Fibroblast of skin of abdomen (primary cell): ENCODE data around the gene BTBD19.
"Not testable (repeated sequence)": the region's sequence is repeated elsewhere in the genome, so short reads cannot be mapped to it uniquely, and the experiment has no call there.

Experiments used
- DNase-seq: peaks from one replicate; pipeline ENCODE4 v3.0.0-alpha.2; 2013

BTBD19 gene

GRCh38 chr1:44787506-44787905 lies 20.8 kb upstream of the BTBD19 start:
- DNase-seq, result no peak

GRCh38 chr1:44788120-44788860 lies 20.0 kb upstream of the BTBD19 start, which contains the start of gene BEST4:
Gene BEST4 (minus strand): TSS chr1:44788170. CDS start chr1:44787705, 465 bp downstream.
- no peak for DNase-seq

- DNase-seq, result no peak
Observed at GRCh38 chr1:44790968-44791801, 17.1 kb upstream of the BTBD19 start.

GRCh38 chr1:44792736-44793502 lies 15.4 kb upstream of the BTBD19 start:
- DNase-seq, result no peak

GRCh38 chr1:44797886-44798285 lies 10.4 kb upstream of the BTBD19 start:
- DNase-seq, result not testable (repeated sequence)

GRCh38 chr1:44798481-44799365 lies 9.6 kb upstream of the BTBD19 start:
- DNase-seq, result no peak

- peak; percentile 98 for DNase-seq
Observed at GRCh38 chr1:44799770-44800584, 8.3 kb upstream of the BTBD19 start, which contains the start of gene PLK3. Gene PLK3 (plus strand): TSS chr1:44800377. CDS start chr1:44800464, 87 bp downstream.

DNA sequence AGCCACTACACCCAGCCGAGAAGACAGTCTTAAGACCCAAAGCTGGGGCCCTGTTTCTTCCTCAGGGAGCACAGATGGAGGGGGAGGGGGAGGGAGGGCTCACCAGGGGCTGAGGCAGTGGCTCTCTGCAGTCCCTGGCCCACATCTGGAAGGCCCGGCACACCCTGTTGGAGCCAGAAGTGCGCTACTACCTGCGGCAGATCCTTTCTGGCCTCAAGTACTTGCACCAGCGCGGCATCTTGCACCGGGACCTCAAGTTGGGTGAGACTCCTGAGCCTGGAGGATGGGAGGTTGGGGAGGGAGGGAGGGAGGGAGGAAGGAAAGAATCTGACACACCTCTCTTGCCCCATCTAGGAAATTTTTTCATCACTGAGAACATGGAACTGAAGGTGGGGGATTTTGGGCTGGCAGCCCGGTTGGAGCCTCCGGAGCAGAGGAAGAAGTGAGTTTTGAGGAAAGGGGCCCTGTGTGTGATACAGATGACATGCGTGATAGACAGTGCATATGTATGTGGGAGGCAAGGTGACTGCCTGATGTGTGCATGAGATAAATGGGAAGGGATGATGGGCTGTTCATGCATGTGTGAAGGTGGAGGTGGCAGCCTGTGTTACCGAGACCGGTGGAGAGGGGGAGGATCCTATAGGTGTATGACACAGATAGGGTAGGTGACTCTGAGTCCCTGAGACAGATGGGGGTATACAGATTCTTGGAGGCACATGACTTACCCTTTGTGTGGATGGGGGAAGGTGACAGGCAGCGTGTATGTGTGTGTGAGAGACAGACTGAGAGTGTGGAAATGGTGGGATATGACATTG lies 6.6 kb upstream of the BTBD19 start:
- no peak for DNase-seq

- DNase-seq, result no peak
Observed at GRCh38 chr1:44802306-44803061, 5.8 kb upstream of the BTBD19 start.

GRCh38 chr1:44803062-44803311 lies 5.3 kb upstream of the BTBD19 start:
- DNase-seq, result no peak

- DNase-seq, result no peak
Observed at GRCh38 chr1:44803312-44804095, 4.8 kb upstream of the BTBD19 start.

GRCh38 chr1:44805311-44806024 lies 2.9 kb upstream of the BTBD19 start:
- no peak for DNase-seq

- no peak for DNase-seq
Observed at GRCh38 chr1:44806025-44806703, 2.2 kb upstream of the BTBD19 start.

GRCh38 chr1:44806704-44807363 lies 1.5 kb upstream of the BTBD19 start, which contains the start of gene DYNLT4:
Gene DYNLT4 (minus strand): TSS chr1:44807351. CDS start chr1:44806668, 683 bp downstream.
- no peak for DNase-seq

GRCh38 chr1:44807364-44808062 lies 810 bp upstream of the BTBD19 start:
- peak; percentile 99 for DNase-seq
